ENCODE results near the gene STX11. TPM values are rescaled to one million over a fixed set of nuclear protein-coding genes. Genes with fewer than 3 reads are reported as not detected.
A peak's percentile ranks its signal among the peaks of the same experiment; 100 is the strongest.
"Not testable (repeated sequence)": the region's sequence is repeated elsewhere in the genome, so short reads cannot be mapped to it uniquely, and the experiment has no call there.

The STX11 gene
- polyA plus RNA-seq, 1 donor from 2014 or later: 11.5 TPM

DNA sequence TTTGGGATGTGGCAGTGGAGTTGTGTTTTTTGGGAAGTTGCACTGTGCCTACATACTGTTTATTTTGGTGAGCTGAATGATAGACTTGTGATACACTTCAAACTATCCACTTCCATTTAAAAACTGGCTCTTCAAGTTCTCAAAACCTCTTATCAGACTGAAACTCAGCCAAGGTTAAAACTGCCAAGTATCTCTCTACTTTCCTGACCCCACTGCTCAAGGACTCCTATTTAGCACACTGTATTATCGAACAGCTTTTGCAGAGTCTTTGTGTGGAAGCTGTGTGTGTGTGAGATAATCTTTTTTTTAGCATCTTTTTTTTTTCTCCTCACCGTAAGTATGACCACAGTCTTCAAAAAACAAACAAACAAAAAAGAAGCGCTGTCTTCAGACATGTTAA is 21.1 kb downstream of the STX11 start:
- Mint-ChIP-seq H3K36me3 (peaks cover 17% of the 10 kb centered on the region), H3K4me1 (peaks cover 0 to 6% (median 2%) of the 10 kb centered on the region in 3 donors)

DNA sequence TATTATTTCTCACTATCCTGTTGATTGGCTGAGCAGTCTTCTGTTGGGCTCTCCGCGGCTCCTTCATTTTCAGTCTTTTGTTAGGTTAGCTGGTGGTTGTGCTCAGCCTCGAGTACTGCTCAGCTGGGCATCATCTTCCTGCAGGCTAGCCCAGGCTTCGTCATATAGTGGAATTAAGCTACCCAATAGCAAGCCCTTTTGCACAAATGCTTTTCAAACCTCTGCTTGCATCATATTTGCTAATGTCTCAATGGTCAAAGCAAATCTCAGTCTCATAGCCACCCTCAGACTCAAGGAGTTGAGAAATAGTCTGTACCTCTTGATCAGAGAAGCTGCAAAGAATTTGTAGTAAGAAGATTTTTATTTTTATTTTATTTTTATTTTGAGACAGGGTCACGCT is 23.7 kb downstream of the STX11 start:
- H3K4me3 Mint-ChIP-seq: no peak overlapping the region
- peaks cover 0 to 2% (median 0%) of the 10 kb centered on the region in 3 donors for H3K9me3 Mint-ChIP-seq
- peaks cover 3% of the 10 kb centered on the region for H3K27me3 Mint-ChIP-seq
- no peak overlapping the region for H3K27ac Mint-ChIP-seq
- peaks cover 12% of the 10 kb centered on the region for H3K36me3 Mint-ChIP-seq
- H3K4me1 Mint-ChIP-seq: peaks cover under 1 to 7% (median 6%) of the 10 kb centered on the region in 3 donors

More for the DNA sequence above, 21.1 kb downstream of the STX11 start:
- H3K9me3 Mint-ChIP-seq: peaks cover 0 to 2% (median 0%) of the 10 kb centered on the region in 3 donors
- no peak overlapping the region for H3K4me3 Mint-ChIP-seq
- peaks cover 3% of the 10 kb centered on the region for H3K27me3 Mint-ChIP-seq
- H3K27ac Mint-ChIP-seq: no peak overlapping the region

- H3K9me3 Mint-ChIP-seq: peaks cover 0 to 2% (median 0%) of the 10 kb centered on the region in 3 donors
- no peak overlapping the region for H3K27ac Mint-ChIP-seq
- H3K4me3 Mint-ChIP-seq: no peak overlapping the region
- no peaks in the 10 kb centered on the region for H3K27me3 Mint-ChIP-seq
- H3K36me3 Mint-ChIP-seq: peaks cover 6% of the 10 kb centered on the region
- peaks cover 14 to 25% (median 14%) of the 10 kb centered on the region in 3 donors for H3K4me1 Mint-ChIP-seq
Observed at GRCh38 chr6:144176043-144176442, 25.7 kb downstream of the STX11 start.

GRCh38 chr6:144177726-144178125 is 27.4 kb downstream of the STX11 start:
- Mint-ChIP-seq H3K4me1 (peaks cover 14 to 27% (median 22%) of the 10 kb centered on the region in 3 donors), H3K9me3 (no peaks in the 10 kb centered on the region), H3K36me3 (peaks cover 3% of the 10 kb centered on the region), H3K27ac (no peak overlapping the region), H3K27me3 (no peaks in the 10 kb centered on the region), H3K4me3 (no peak overlapping the region)

- Mint-ChIP-seq H3K36me3 (peaks cover 2% of the 10 kb centered on the region), H3K4me1 (peaks cover 14 to 27% (median 22%) of the 10 kb centered on the region in 3 donors), H3K9me3 (no peaks in the 10 kb centered on the region), H3K4me3 (no peak overlapping the region), H3K27me3 (no peaks in the 10 kb centered on the region), H3K27ac (no peak overlapping the region)
Observed at GRCh38 chr6:144178323-144178722, 28.0 kb downstream of the STX11 start.

GRCh38 chr6:144179237-144179636 is 28.9 kb downstream of the STX11 start:
- Mint-ChIP-seq H3K27ac (no peak overlapping the region), H3K9me3 (no peaks in the 10 kb centered on the region), H3K36me3 (no peaks in the 10 kb centered on the region), H3K4me1 (peaks cover 14 to 27% (median 22%) of the 10 kb centered on the region in 3 donors), H3K4me3 (peak overlapping the region in 2 of 4 donors; percentile 40 to 92), H3K27me3 (no peaks in the 10 kb centered on the region)

DNA sequence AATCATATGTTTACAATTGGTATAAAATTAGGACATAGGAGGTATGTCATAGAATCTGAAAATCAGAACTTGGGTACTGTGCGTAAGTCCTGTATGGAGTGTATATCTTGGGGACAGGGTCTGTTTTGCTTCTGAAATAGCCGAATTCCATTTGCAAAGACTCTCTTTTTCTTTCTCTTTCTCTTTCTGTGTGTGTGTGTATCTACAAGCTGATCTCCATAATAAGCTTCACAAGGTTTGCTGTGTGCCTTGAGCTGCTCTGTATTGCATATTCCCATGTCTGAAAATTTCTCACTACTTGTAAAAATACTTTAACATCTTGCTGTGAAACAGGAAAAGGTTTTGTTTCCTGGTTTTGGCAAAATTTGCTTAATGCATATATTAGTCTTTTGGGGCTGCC is 29.5 kb downstream of the STX11 start:
- H3K27ac Mint-ChIP-seq: peak overlapping the region in 1 of 3 donors; percentile 16
- peak overlapping the region in 2 of 4 donors; percentile 45 to 92 for H3K4me3 Mint-ChIP-seq
- no peaks in the 10 kb centered on the region for H3K27me3 Mint-ChIP-seq
- no peaks in the 10 kb centered on the region for H3K36me3 Mint-ChIP-seq
- peaks cover 14 to 27% (median 22%) of the 10 kb centered on the region in 3 donors for H3K4me1 Mint-ChIP-seq
- H3K9me3 Mint-ChIP-seq: no peaks in the 10 kb centered on the region

GRCh38 chr6:144180354-144180753 is 30.0 kb downstream of the STX11 start:
- Mint-ChIP-seq H3K4me3 (peak overlapping the region in 3 of 4 donors; percentile 14 to 92 (median 45)), H3K4me1 (peaks cover 14 to 27% (median 22%) of the 10 kb centered on the region in 3 donors), H3K27ac (peak overlapping the region in 2 of 3 donors; percentile 16 to 46)
- H3K9me3 Mint-ChIP-seq, H3K36me3 Mint-ChIP-seq, H3K27me3 Mint-ChIP-seq: not testable (repeated sequence)

DNA sequence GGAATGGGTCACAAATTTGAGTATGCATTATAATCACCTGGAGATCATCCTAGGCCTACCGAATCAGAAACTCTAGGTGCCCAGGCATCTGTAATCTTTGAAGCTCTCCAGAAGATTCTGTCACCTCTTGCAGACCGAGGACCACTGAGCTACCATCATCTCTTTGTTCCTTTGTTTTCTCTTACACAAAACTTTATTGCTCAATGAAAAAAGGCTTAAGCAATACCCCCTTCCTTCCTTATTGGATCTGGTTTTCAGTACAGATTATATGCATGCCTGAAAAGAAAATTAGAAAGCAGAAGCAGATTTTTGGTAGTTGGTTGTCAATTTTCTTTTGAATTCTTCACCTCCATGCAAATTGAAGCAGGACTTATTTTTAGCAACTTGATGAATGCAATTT is 31.3 kb downstream of the STX11 start:
- Mint-ChIP-seq H3K36me3 (no peaks in the 10 kb centered on the region), H3K9me3 (no peaks in the 10 kb centered on the region), H3K27ac (no peak overlapping the region), H3K27me3 (no peaks in the 10 kb centered on the region), H3K4me3 (no peak overlapping the region), H3K4me1 (peaks cover 14 to 27% (median 22%) of the 10 kb centered on the region in 3 donors)

DNA sequence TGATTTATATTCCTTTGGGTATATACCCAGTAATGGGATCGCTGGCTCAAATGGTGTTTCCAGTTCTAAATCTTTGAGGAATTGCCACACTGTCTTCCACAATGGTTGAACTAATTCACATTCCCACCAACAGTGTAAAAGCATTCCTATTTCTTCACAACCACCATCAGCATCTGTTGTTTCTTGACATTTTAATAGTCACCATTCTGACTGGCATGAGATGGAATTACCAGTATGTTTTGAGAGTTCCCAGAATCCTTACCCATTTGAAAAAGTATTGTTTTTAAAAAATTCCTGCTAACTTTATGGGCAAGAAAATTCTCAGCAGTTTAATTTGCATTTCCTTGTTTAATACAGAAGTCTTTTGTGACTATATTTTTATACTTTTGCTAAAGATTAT is 33.9 kb downstream of the STX11 start:
- H3K27me3 Mint-ChIP-seq, H3K27ac Mint-ChIP-seq, H3K4me3 Mint-ChIP-seq, H3K36me3 Mint-ChIP-seq, H3K9me3 Mint-ChIP-seq: not testable (repeated sequence)
- H3K4me1 Mint-ChIP-seq: peaks cover 12 to 22% (median 21%) of the 10 kb centered on the region in 3 donors

DNA sequence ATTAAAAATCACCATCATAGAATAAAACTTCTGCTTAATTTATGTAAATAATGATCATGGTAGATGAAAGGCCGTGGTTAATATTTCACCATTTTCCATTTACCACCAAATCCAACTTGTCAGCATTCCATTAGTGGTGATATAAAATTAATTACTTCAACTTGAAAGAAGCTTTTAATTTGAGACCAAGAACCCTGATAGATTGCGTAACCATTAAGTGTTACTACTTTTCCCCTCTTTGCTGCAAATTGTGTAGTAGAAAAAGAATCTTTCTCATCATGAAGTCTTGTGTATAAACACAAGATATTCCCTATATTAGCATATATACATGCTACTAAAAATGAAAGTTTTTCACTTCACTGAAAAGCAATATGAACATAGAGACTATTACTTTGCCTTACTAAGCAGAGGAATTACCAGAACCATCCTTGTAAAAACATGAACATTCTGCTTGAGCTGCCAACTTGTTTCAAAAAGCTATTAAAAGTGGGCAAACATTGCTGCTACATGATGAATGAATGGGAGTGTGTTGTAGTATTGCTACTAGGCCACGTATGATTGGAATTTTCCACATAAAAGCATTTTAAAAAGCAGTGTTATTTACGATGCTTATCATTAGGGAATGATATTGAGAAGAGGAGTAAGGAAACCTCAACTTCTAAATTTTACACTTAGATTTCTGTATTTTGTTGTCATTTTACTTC is 35.0 kb downstream of the STX11 start:
- peaks cover 6% of the 10 kb centered on the region for H3K36me3 Mint-ChIP-seq
- H3K27ac Mint-ChIP-seq: no peak overlapping the region
- peaks cover 3 to 12% (median 11%) of the 10 kb centered on the region in 3 donors for H3K4me1 Mint-ChIP-seq
- no peaks in the 10 kb centered on the region for H3K27me3 Mint-ChIP-seq
- H3K9me3 Mint-ChIP-seq: no peaks in the 10 kb centered on the region
- H3K4me3 Mint-ChIP-seq: no peak overlapping the region

DNA sequence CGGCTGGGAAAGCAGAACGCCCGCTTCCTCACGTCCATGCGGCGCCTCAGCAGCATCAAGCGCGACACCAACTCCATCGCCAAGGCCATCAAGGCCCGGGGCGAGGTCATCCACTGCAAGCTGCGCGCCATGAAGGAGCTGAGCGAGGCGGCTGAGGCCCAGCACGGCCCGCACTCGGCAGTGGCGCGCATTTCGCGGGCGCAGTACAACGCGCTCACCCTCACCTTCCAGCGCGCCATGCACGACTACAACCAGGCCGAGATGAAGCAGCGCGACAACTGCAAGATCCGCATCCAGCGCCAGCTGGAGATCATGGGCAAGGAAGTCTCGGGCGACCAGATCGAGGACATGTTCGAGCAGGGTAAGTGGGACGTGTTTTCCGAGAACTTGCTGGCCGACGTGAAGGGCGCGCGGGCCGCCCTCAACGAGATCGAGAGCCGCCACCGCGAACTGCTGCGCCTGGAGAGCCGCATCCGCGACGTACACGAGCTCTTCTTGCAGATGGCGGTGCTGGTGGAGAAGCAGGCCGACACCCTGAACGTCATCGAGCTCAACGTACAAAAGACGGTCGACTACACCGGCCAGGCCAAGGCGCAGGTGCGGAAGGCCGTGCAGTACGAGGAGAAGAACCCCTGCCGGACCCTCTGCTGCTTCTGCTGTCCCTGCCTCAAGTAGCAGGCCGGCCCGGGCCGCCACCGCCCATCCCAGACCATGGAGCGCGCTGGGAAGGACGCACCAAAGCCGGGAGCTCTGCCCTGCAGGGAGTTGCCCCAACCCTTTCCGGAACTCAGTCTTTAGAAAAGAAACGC is 36.7 kb downstream of the STX11 start:
- peaks cover 0 to 3% (median under 1%) of the 10 kb centered on the region in 3 donors for H3K4me1 Mint-ChIP-seq
- no peaks in the 10 kb centered on the region for H3K9me3 Mint-ChIP-seq
- H3K27ac Mint-ChIP-seq: no peak overlapping the region
- no peak overlapping the region for H3K4me3 Mint-ChIP-seq
- H3K36me3 Mint-ChIP-seq: peaks cover 8% of the 10 kb centered on the region
- no peaks in the 10 kb centered on the region for H3K27me3 Mint-ChIP-seq

DNA sequence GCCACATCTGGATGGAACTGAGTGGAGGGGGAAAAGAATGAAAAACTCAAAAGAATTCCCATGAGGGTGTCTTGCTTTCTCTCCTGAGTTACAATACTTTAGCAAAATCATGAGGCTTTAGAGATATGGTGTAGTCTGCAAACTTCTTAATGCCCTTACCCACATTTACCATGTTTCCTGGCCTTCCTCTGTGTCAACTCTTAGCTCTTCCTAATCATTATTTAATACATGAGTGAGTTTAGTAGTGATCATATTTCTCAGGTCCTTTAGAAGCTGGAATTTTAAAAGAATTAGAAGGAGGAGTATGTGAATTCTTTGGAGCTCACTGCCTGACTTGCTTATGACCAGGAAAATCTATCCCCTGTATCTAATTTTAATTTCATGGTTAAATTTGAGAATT is 39.0 kb downstream of the STX11 start:
- peaks cover 14% of the 10 kb centered on the region for H3K36me3 Mint-ChIP-seq
- no peaks in the 10 kb centered on the region for H3K27me3 Mint-ChIP-seq
- H3K4me1 Mint-ChIP-seq: no peaks in the 10 kb centered on the region
- H3K4me3 Mint-ChIP-seq: no peak overlapping the region
- no peak overlapping the region for H3K27ac Mint-ChIP-seq
- H3K9me3 Mint-ChIP-seq: peaks cover 0 to 5% (median 0%) of the 10 kb centered on the region in 3 donors

DNA sequence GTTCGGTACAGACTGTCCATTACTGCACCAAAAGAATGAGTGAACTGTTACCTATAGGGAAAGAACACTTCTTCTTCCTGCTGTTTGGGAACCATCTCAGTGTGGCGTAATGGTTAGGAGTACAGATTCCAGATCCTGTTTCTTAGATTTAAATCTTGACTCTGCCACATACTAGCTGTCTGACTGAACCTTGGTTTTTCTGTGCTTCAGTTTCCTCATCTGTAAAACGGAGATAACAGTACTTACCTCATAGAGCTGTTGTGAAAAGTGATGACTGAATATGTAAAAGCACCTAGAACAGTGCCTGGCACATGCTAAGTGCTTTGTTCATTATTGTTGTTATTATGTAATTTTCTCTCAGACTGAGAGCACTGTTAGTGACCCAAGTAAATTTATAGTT is 39.8 kb downstream of the STX11 start:
- peak overlapping the region in 1 of 3 donors; percentile 32 for H3K27ac Mint-ChIP-seq
- peaks cover 14% of the 10 kb centered on the region for H3K36me3 Mint-ChIP-seq
- no peak overlapping the region for H3K4me3 Mint-ChIP-seq
- H3K4me1 Mint-ChIP-seq: no peaks in the 10 kb centered on the region
- no peaks in the 10 kb centered on the region for H3K27me3 Mint-ChIP-seq
- peaks cover 0 to 5% (median 0%) of the 10 kb centered on the region in 3 donors for H3K9me3 Mint-ChIP-seq

GRCh38 chr6:144190593-144190992 is 40.3 kb downstream of the STX11 start:
- Mint-ChIP-seq H3K9me3 (peaks cover 0 to 5% (median 0%) of the 10 kb centered on the region in 3 donors), H3K4me1 (no peaks in the 10 kb centered on the region), H3K4me3 (no peak overlapping the region), H3K36me3 (peaks cover 14% of the 10 kb centered on the region), H3K27me3 (no peaks in the 10 kb centered on the region), H3K27ac (peak overlapping the region in 1 of 3 donors; percentile 32)

All from IgD-negative memory B cell (primary cell).